ENCODE data around the gene TRPV4. TPM values are rescaled to one million over a fixed set of nuclear protein-coding genes. Genes with fewer than 3 reads are reported as not detected.
A peak's percentile ranks its signal among the peaks of the same experiment; 100 is the strongest.

TRPV4 gene
- total RNA-seq, 3 donors from 2014 or later = 0.43 to 0.92 (median 0.48) TPM

- Histone ChIP-seq H3K4me3 (no peak overlapping the region), H3K4me1 (ENCODE audit: low read depth) (no peaks in the 10 kb centered on the region), H3K36me3 (ENCODE audit: low read depth) (no peaks in the 10 kb centered on the region), H3K9me3 (no peaks in the 10 kb centered on the region)
- ATAC-seq (no peak), DNase-seq (peak in 2 of 3 donors; percentile 7 to 19)
- TF ChIP-seq CTCF (IDR thresholded peaks at IDR 0.05) = no peak
- intact Hi-C loops (cut with DNase I, micrococcal nuclease) = no loop called here
Measured at GRCh38 chr12:109738878-109739665, 94.1 kb downstream of the TRPV4 start.

- ATAC-seq = no peak
- no peaks in the 10 kb centered on the region for H3K9me3 ChIP-seq
- no peak overlapping the region for H3K4me3 ChIP-seq
- intact Hi-C loops (cut with DNase I, micrococcal nuclease) = no loop called here
- H3K36me3 ChIP-seq (ENCODE audit: low read depth) = no peaks in the 10 kb centered on the region
- DNase-seq = peak in 2 of 3 donors; percentile 9 to 27
- TF ChIP-seq CTCF (IDR thresholded peaks at IDR 0.05) = no peak
- H3K4me1 ChIP-seq (ENCODE audit: low read depth) = no peaks in the 10 kb centered on the region
Measured at GRCh38 chr12:109738209-109738608, 95.0 kb downstream of the TRPV4 start.

GRCh38 chr12:109737631-109738030 is 95.6 kb downstream of the TRPV4 start:
- H3K36me3 ChIP-seq (ENCODE audit: low read depth) = no peaks in the 10 kb centered on the region
- H3K4me1 ChIP-seq (ENCODE audit: low read depth) = no peaks in the 10 kb centered on the region
- intact Hi-C loops (cut with DNase I, micrococcal nuclease) = no loop called here
- DNase-seq = peak in 1 of 3 donors; percentile 14
- H3K9me3 ChIP-seq = no peaks in the 10 kb centered on the region
- ATAC-seq = peak; percentile 11
- H3K4me3 ChIP-seq = no peak overlapping the region
- no peak for TF ChIP-seq CTCF (IDR thresholded peaks at IDR 0.05)

GRCh38 chr12:109737126-109737525 is 96.1 kb downstream of the TRPV4 start:
- DNase-seq (peak in 1 of 3 donors; percentile 7), ATAC-seq (no peak)
- Histone ChIP-seq H3K4me3 (no peak overlapping the region), H3K4me1 (ENCODE audit: low read depth) (no peaks in the 10 kb centered on the region), H3K9me3 (no peaks in the 10 kb centered on the region), H3K36me3 (ENCODE audit: low read depth) (no peaks in the 10 kb centered on the region)
- intact Hi-C loops (cut with DNase I, micrococcal nuclease) = no loop called here
- no peak for TF ChIP-seq CTCF (IDR thresholded peaks at IDR 0.05)

- H3K36me3 ChIP-seq (ENCODE audit: low read depth) = no peaks in the 10 kb centered on the region
- TF ChIP-seq CTCF (IDR thresholded peaks at IDR 0.05) = no peak
- no peaks in the 10 kb centered on the region for H3K4me1 ChIP-seq (ENCODE audit: low read depth)
- ATAC-seq = peak; percentile 55
- no peak overlapping the region for H3K4me3 ChIP-seq
- intact Hi-C loops (cut with DNase I, micrococcal nuclease) = no loop called here
- peak in 2 of 3 donors; percentile 34 to 41 for DNase-seq
- H3K9me3 ChIP-seq = no peaks in the 10 kb centered on the region
Measured at GRCh38 chr12:109736552-109737108, 96.6 kb downstream of the TRPV4 start.

All from mucosa of descending colon (tissue), 3 donors.